ENCODE measurements around the gene PTH.

The PTH gene

DNA sequence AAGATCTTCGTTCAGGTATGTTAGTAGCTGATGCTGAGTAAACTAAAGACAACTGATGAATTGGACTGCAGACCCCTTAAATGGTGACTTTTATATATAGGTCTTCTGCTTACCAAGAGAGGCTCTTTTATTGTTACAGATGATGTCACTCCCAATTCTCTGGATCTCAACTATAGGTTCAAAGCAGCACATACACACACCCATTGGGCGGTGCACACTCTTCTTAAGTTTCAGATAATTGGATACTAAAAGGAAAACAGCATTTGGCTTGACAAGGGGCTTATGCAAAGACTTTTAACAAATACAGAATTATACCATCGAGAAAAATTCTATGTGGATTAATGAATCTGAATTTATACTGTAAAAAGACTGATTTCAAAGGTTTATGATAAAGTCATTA lies at the start of gene PTH:
Gene PTH, minus strand, starts transcription at position 69 of the 400 bp plus-strand sequence. CDS start 3,142 bp downstream, outside the sequence.
- DNase-seq (ENCODE audit: low spot score in 2 of 2): no peak
- in situ Hi-C loops (cut with MboI; ENCODE audit: low sequenced_read_pairs): no loop called here
- peaks cover 3% of the 10 kb centered on the region; the same call in 1 of the 2 replicates for H3K27me3 ChIP-seq (ENCODE audit: low read depth)
- no peak within 1 kb of the TSS for H3K4me3 ChIP-seq
- no peaks in the 10 kb centered on the region for H3K4me1 ChIP-seq
- H3K36me3 ChIP-seq (replicated peaks): no peaks in the 10 kb centered on the region
- no peaks in the 10 kb centered on the region for H3K9me3 ChIP-seq

- H3K36me3 ChIP-seq (replicated peaks): no peaks in the 10 kb centered on the region
- H3K27me3 ChIP-seq (ENCODE audit: low read depth): no peaks in the 10 kb centered on the region
- no peaks in the 10 kb centered on the region for H3K4me1 ChIP-seq
- DNase-seq (ENCODE audit: low spot score in 2 of 2): no peak
- H3K9me3 ChIP-seq: no peaks in the 10 kb centered on the region
- in situ Hi-C loops (cut with MboI; ENCODE audit: low sequenced_read_pairs): no loop called here
- H3K4me3 ChIP-seq: no peak overlapping the region
These were observed 42.2 kb upstream of the PTH start for GRCh38 chr11:13538044-13538443.

DNA sequence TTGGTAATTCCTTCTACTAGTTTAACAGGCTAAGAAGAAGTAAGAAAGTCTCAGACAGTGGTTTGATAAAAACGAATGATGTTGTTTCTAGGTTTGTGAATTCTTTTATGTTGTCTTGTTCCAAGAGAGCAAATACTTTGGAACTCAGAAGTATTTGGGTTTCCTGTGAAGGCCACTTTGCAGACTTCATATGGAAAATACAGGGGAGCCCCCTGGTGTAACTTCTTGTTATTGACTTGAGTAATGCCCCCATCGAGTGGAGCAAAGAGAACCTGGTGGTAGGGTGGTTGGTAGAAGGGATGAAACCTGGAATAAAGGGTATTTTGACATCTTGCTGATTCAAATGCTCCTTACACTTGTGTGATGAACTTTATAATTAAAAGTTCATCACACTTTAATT lies 40.0 kb upstream of the PTH start:
- Histone ChIP-seq H3K4me1 (no peaks in the 10 kb centered on the region), H3K4me3 (no peak overlapping the region), H3K27me3 (ENCODE audit: low read depth) (no peaks in the 10 kb centered on the region), H3K9me3 (no peaks in the 10 kb centered on the region), H3K36me3 (replicated peaks) (no peaks in the 10 kb centered on the region)
- in situ Hi-C loops (cut with MboI; ENCODE audit: low sequenced_read_pairs): no loop called here
- DNase-seq (ENCODE audit: low spot score in 2 of 2): peak in 1 of 2 experiments; percentile 12

- Histone ChIP-seq H3K4me3 (no peak overlapping the region), H3K27me3 (ENCODE audit: low read depth) (no peaks in the 10 kb centered on the region), H3K4me1 (no peaks in the 10 kb centered on the region), H3K36me3 (replicated peaks) (no peaks in the 10 kb centered on the region), H3K9me3 (no peaks in the 10 kb centered on the region)
- DNase-seq (ENCODE audit: low spot score in 2 of 2): no peak
- in situ Hi-C loops (cut with MboI; ENCODE audit: low sequenced_read_pairs): no loop called here
These were observed 38.6 kb upstream of the PTH start for GRCh38 chr11:13534358-13534757.

- in situ Hi-C loops (cut with MboI; ENCODE audit: low sequenced_read_pairs): no loop called here
- H3K36me3 ChIP-seq (replicated peaks): no peaks in the 10 kb centered on the region
- no peak overlapping the region for H3K4me3 ChIP-seq
These were observed 29.5 kb upstream of the PTH start for GRCh38 chr11:13525257-13525656.

DNA sequence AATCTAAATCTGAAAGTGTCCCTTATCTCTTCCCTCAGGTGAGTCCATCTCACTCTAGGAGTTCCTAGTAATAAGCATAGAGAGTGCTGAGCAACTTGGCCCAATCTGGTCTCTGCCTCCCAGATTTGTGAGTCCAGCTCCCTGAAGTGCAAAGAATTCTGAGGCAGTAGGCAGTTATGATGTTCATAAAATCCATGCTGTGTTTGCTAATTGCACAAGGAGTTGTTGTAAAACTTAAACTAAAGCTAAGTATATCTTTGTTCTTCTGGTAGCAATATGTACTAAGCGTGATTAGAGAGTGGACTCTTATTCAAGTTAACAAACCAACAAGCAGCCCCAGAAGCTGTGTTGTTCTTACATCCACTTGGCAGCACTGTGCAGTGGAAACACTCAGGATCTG lies 7.6 kb upstream of the PTH start:
- in situ Hi-C loops (cut with MboI; ENCODE audit: low sequenced_read_pairs): no loop called here
- no peaks in the 10 kb centered on the region for H3K9me3 ChIP-seq
- no peaks in the 10 kb centered on the region; the same call in 1 of the 2 replicates for H3K27me3 ChIP-seq (ENCODE audit: low read depth)
- H3K4me3 ChIP-seq: no peak overlapping the region
- H3K4me1 ChIP-seq: no peaks in the 10 kb centered on the region
- no peaks in the 10 kb centered on the region for H3K36me3 ChIP-seq (replicated peaks)
- no peak for DNase-seq (ENCODE audit: low spot score in 2 of 2)

More at GRCh38 chr11:13525257-13525656, 29.5 kb upstream of the PTH start:
- Histone ChIP-seq H3K27me3 (ENCODE audit: low read depth) (no peaks in the 10 kb centered on the region), H3K4me1 (no peaks in the 10 kb centered on the region), H3K9me3 (no peaks in the 10 kb centered on the region)
- no peak for DNase-seq (ENCODE audit: low spot score in 2 of 2)

DNA sequence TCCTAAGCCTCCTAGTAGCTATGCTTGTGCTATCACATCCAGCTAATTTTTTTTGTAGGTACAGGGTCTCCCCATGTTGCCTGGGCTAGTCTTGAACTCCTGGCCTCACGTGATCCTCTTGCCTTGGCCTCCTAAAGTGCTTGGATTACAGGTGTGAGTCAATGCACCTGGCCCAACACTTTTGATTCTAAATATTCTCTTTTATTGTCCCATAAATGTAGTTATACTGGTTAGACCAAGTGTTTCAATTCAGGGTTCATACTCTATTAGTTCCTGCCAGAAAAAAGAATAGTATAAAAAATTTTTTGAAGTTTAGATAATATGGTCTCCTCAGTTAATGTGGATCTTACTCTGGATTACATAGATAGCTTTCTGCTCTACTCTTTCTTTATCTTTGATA lies 6.7 kb upstream of the PTH start:
- no peak for DNase-seq (ENCODE audit: low spot score in 2 of 2)
- no peaks in the 10 kb centered on the region for H3K9me3 ChIP-seq
- no peaks in the 10 kb centered on the region for H3K36me3 ChIP-seq (replicated peaks)
- no peaks in the 10 kb centered on the region; the same call in 1 of the 2 replicates for H3K27me3 ChIP-seq (ENCODE audit: low read depth)
- in situ Hi-C loops (cut with MboI; ENCODE audit: low sequenced_read_pairs): no loop called here
- no peak overlapping the region for H3K4me3 ChIP-seq
- H3K4me1 ChIP-seq: no peaks in the 10 kb centered on the region

- no peaks in the 10 kb centered on the region for H3K4me1 ChIP-seq
- no peak for DNase-seq (ENCODE audit: low spot score in 2 of 2)
- no peak overlapping the region for H3K4me3 ChIP-seq
- peaks cover 6% of the 10 kb centered on the region for H3K27me3 ChIP-seq (ENCODE audit: low read depth)
- H3K36me3 ChIP-seq (replicated peaks): no peaks in the 10 kb centered on the region
- in situ Hi-C loops (cut with MboI; ENCODE audit: low sequenced_read_pairs): no loop called here
- H3K9me3 ChIP-seq: no peaks in the 10 kb centered on the region
These were observed 1.7 kb downstream of the PTH start for GRCh38 chr11:13494051-13494450.

- H3K4me3 ChIP-seq: no peak overlapping the region
- H3K9me3 ChIP-seq: 0 out of 2 replicates have a peak, but pooled peaks cover 2% of the 10 kb centered on the region
- no peak for DNase-seq (ENCODE audit: low spot score in 2 of 2)
- in situ Hi-C loops (cut with MboI; ENCODE audit: low sequenced_read_pairs): no loop called here
- H3K27me3 ChIP-seq (ENCODE audit: low read depth): peaks cover 2% of the 10 kb centered on the region; the same call in 1 of the 2 replicates
- H3K36me3 ChIP-seq (replicated peaks): no peaks in the 10 kb centered on the region
- no peaks in the 10 kb centered on the region for H3K4me1 ChIP-seq
These were observed 8.2 kb downstream of the PTH start for GRCh38 chr11:13487661-13488030.

- in situ Hi-C loops (cut with MboI; ENCODE audit: low sequenced_read_pairs): no loop called here
These were observed 8.7 kb downstream of the PTH start for GRCh38 chr11:13486926-13487660.

GRCh38 chr11:13480198-13480597 lies 15.6 kb downstream of the PTH start:
- Histone ChIP-seq H3K4me1 (no peaks in the 10 kb centered on the region), H3K4me3 (no peak overlapping the region), H3K36me3 (replicated peaks) (no peaks in the 10 kb centered on the region), H3K9me3 (no peaks in the 10 kb centered on the region), H3K27me3 (ENCODE audit: low read depth) (no peaks in the 10 kb centered on the region; the same call in 1 of the 2 replicates)
- in situ Hi-C loops (cut with MboI; ENCODE audit: low sequenced_read_pairs): no loop called here
- DNase-seq (ENCODE audit: low spot score in 2 of 2): peak in 1 of 2 experiments; percentile 35

More at GRCh38 chr11:13486926-13487660, 8.7 kb downstream of the PTH start:
- Histone ChIP-seq H3K4me3 (no peak overlapping the region), H3K9me3 (0 out of 2 replicates have a peak, but pooled peaks cover 2% of the 10 kb centered on the region), H3K27me3 (ENCODE audit: low read depth) (peaks cover 2% of the 10 kb centered on the region; the same call in 1 of the 2 replicates), H3K4me1 (no peaks in the 10 kb centered on the region), H3K36me3 (replicated peaks) (no peaks in the 10 kb centered on the region)
- peak in 1 of 2 experiments; percentile 44 for DNase-seq (ENCODE audit: low spot score in 2 of 2)

DNA sequence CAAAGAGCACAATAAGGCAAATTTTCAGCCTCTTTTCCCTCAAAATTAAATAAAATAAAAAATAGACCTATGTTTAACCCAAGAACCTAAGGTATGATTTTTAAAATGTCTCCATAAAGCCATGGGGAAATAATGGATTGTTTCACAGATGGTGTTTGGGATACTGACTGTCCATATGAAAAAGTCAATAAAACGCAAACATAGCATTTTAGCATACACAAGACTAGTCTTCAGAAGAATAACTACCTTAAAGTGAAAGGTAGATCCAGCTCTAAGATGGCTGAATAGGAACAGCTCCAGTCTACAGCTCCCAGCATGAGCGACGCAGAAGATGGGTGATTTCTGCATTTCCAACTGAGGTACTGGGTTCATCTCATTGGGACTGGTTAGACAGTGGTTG lies 16.1 kb downstream of the PTH start:
- in situ Hi-C loops (cut with MboI; ENCODE audit: low sequenced_read_pairs): no loop called here
- Histone ChIP-seq H3K27me3 (ENCODE audit: low read depth) (no peaks in the 10 kb centered on the region; the same call in 1 of the 2 replicates), H3K9me3 (no peaks in the 10 kb centered on the region), H3K4me3 (no peak overlapping the region), H3K36me3 (replicated peaks) (no peaks in the 10 kb centered on the region), H3K4me1 (no peaks in the 10 kb centered on the region)
- DNase-seq (ENCODE audit: low spot score in 2 of 2): no peak

GRCh38 chr11:13475091-13475490 lies 20.7 kb downstream of the PTH start:
- Histone ChIP-seq H3K36me3 (replicated peaks) (no peaks in the 10 kb centered on the region), H3K9me3 (0 out of 2 replicates have a peak, but pooled peaks cover 2% of the 10 kb centered on the region), H3K4me1 (peaks cover 10% of the 10 kb centered on the region), H3K27me3 (ENCODE audit: low read depth) (no peaks in the 10 kb centered on the region; the same call in 1 of the 2 replicates), H3K4me3 (no peak overlapping the region)
- in situ Hi-C loops (cut with MboI; ENCODE audit: low sequenced_read_pairs): no loop called here
- DNase-seq (ENCODE audit: low spot score in 2 of 2): no peak

DNA sequence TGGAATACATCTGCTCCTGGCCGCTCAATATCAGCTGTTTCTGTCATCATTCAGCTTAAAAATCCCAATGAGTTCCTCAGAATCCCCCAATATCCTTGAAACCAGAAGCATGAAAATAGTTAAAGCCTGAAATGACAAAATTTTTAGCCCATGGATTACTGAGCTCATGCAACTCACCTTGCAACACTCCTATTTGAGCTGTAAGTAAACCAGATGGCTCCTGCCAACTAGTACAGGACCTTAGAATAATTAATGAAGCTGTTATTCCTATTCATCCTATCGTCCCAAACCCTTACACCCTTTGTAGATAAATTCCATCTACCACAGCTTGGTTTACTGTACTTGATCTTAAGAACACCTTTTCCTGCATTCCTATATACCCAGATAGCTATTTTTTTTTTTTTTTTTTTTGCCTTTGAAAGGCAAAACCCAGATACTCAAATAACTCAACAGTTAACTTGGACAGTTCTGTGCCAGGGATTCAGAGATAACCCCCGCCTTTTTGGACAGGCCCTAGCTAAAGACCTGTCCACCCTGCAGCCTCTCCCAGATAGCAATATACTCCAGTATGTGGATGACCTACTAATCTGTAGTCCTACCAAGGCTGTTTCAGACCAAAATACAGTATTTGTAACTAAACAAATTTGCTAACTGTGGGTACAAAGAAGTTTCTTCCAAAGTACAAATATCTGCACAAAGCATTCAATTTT lies 22.6 kb downstream of the PTH start:
- Histone ChIP-seq H3K9me3 (0 out of 2 replicates have a peak, but pooled peaks cover 2% of the 10 kb centered on the region), H3K4me1 (peaks cover 10% of the 10 kb centered on the region), H3K27me3 (ENCODE audit: low read depth) (no peaks in the 10 kb centered on the region), H3K36me3 (replicated peaks) (no peaks in the 10 kb centered on the region), H3K4me3 (no peak overlapping the region)
- in situ Hi-C loops (cut with MboI; ENCODE audit: low sequenced_read_pairs): no loop called here
- DNase-seq (ENCODE audit: low spot score in 2 of 2): no peak

Measured in HAP-1 (cell line).